Measurements from ENCODE around the gene DIP2C. TPM values are rescaled to one million over a fixed set of nuclear protein-coding genes. Genes with fewer than 3 reads are reported as not detected.

The DIP2C gene
- total RNA-seq, 1 experiment from 2014 or later, result 11.0 TPM

DNA sequence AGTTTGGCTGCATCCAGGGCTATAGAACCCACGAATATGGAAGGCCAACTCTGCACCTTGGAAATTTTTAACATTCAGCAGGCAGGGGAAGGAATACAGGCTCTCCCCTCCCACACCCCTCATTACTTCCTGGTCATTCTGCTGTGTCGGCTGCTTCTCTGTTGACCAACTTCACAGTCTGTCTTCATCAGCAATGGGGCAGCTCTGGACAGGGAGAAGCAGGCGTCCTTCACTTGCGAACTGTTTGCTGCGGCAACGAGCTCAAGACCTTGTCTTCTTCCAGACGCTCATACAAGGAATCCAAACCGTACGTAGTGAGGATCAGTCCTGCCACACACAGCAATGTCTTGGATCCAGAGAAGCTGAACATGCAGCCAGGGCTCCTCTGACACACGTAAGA, 192.2 kb downstream of the DIP2C start:
- intact Hi-C loops (cut with micrococcal nuclease; ENCODE audit: unreplicated experiment), result no loop called here
- Mint-ChIP-seq H3K27me3 (ENCODE audit: unreplicated experiment) (no peaks in the 10 kb centered on the region), H3K9me3 (ENCODE audit: low read depth, unreplicated experiment) (no peaks in the 10 kb centered on the region), H3K36me3 (ENCODE audit: insufficient read depth, unreplicated experiment) (no peaks in the 10 kb centered on the region), H3K4me3 (ENCODE audit: low read depth, unreplicated experiment) (no peak overlapping the region), H3K4me1 (ENCODE audit: low read depth, unreplicated experiment) (no peaks in the 10 kb centered on the region), H3K27ac (ENCODE audit: unreplicated experiment) (no peak overlapping the region)
- BruUV-seq (replicated peaks), result no TSS peak
- CTCF ChIA-PET, result no interaction called here
- TF ChIP-seq, protein P1, sequence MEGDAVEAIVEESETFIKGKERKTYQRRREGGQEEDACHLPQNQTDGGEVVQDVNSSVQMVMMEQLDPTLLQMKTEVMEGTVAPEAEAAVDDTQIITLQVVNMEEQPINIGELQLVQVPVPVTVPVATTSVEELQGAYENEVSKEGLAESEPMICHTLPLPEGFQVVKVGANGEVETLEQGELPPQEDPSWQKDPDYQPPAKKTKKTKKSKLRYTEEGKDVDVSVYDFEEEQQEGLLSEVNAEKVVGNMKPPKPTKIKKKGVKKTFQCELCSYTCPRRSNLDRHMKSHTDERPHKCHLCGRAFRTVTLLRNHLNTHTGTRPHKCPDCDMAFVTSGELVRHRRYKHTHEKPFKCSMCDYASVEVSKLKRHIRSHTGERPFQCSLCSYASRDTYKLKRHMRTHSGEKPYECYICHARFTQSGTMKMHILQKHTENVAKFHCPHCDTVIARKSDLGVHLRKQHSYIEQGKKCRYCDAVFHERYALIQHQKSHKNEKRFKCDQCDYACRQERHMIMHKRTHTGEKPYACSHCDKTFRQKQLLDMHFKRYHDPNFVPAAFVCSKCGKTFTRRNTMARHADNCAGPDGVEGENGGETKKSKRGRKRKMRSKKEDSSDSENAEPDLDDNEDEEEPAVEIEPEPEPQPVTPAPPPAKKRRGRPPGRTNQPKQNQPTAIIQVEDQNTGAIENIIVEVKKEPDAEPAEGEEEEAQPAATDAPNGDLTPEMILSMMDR (IDR thresholded peaks at IDR 0.05; ENCODE audit: unreplicated experiment), result no peak
- DNase-seq, result no peak

DNA sequence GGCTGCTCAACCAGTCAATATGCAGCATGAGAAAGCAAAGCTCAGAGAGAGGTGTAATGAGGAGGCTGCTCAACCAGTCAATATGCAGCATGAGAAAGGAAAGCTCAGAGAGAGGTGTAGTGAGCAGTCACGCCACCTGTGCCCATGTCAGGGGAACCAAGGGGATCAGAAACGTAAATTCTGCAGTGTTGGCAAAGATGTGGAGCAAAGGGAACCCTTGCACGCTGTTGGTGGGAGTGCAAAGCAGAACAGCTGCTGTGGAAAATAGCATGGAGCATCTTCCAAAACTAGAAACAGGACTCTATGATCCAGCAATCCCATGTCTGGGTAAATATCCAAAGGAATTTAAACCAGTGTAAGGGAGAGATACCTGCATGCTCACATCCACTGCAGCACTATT, 194.9 kb downstream of the DIP2C start:
- TF ChIP-seq, protein P1 (IDR thresholded peaks at IDR 0.05; ENCODE audit: unreplicated experiment), result no peak
- Mint-ChIP-seq H3K9me3 (ENCODE audit: low read depth, unreplicated experiment) (no peaks in the 10 kb centered on the region), H3K36me3 (ENCODE audit: insufficient read depth, unreplicated experiment) (no peaks in the 10 kb centered on the region), H3K4me1 (ENCODE audit: low read depth, unreplicated experiment) (no peaks in the 10 kb centered on the region), H3K27me3 (ENCODE audit: unreplicated experiment) (no peaks in the 10 kb centered on the region), H3K27ac (ENCODE audit: unreplicated experiment) (no peak overlapping the region), H3K4me3 (ENCODE audit: low read depth, unreplicated experiment) (no peak overlapping the region)
- DNase-seq, result no peak
- intact Hi-C loops (cut with micrococcal nuclease; ENCODE audit: unreplicated experiment), result no loop called here
- BruUV-seq (replicated peaks), result no TSS peak
- CTCF ChIA-PET, result no interaction called here

DNA sequence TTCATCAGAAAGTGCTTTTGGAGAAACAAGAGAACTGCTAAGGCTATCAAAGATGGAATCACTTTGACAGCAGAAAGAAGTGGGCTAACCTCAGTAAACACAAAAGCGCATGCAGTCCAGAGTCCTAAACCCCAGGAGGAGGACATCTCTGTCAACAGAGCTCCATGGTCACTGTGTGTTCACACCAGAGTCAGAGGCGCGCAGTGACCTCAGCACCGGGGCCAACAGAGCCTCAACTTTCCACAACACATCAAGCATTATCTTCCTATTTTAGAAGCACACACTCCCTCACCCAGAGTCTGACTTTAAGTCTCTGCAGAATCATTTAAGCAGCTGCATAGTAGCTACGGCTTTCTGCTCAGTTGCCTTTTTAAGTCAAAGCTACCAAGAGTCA, 195.3 kb downstream of the DIP2C start:
- Mint-ChIP-seq H3K36me3 (ENCODE audit: insufficient read depth, unreplicated experiment) (no peaks in the 10 kb centered on the region), H3K27ac (ENCODE audit: unreplicated experiment) (no peak overlapping the region), H3K27me3 (ENCODE audit: unreplicated experiment) (no peaks in the 10 kb centered on the region), H3K4me3 (ENCODE audit: low read depth, unreplicated experiment) (no peak overlapping the region), H3K4me1 (ENCODE audit: low read depth, unreplicated experiment) (no peaks in the 10 kb centered on the region), H3K9me3 (ENCODE audit: low read depth, unreplicated experiment) (no peaks in the 10 kb centered on the region)
- no peak for DNase-seq
- no TSS peak for BruUV-seq (replicated peaks)
- TF ChIP-seq, protein P1 (IDR thresholded peaks at IDR 0.05; ENCODE audit: unreplicated experiment), result no peak
- CTCF ChIA-PET, result no interaction called here
- intact Hi-C loops (cut with micrococcal nuclease; ENCODE audit: unreplicated experiment), result no loop called here

DNA sequence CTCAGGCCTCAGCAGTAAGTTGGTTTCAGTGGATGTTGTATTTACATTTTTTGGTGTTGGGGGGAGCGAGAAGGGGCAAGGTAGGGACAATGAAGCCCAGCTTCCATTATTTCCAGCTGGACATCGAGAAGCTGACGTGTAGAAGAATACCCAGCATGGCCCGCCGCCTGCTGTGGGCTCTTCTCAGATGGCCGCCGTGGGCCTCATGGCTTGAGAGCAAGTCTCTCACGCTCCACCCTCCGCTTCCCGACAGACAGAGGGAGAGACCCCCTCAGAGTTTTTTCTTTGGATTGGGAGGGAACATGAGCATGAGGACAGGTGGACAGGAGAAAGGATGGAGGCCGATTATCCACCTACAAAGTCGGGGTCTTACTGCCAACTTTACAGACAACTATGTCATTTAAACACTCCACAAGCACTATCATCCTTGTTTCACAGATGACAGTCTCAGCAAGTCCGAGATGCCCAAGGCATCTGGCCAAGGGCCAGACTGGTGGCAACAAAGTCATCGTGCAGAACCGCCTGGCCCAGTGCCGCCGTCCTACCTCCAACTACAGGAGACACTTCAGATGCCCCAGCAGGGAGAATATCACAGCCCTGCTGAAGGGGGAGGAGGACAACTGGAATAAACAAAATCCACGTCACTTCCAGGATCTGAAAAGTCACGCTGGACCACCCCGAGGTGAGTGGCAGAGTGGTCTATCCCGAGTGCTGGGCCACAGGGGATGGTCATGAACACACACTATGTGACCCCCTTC, 195.9 kb downstream of the DIP2C start:
- H3K4me3 Mint-ChIP-seq (ENCODE audit: low read depth, unreplicated experiment), result no peak overlapping the region
- H3K9me3 Mint-ChIP-seq (ENCODE audit: low read depth, unreplicated experiment), result no peaks in the 10 kb centered on the region
- TF ChIP-seq, protein P1 (IDR thresholded peaks at IDR 0.05; ENCODE audit: unreplicated experiment), result no peak
- no peak overlapping the region for H3K27ac Mint-ChIP-seq (ENCODE audit: unreplicated experiment)
- DNase-seq, result no peak
- intact Hi-C loops (cut with micrococcal nuclease; ENCODE audit: unreplicated experiment), result no loop called here
- no peaks in the 10 kb centered on the region for H3K36me3 Mint-ChIP-seq (ENCODE audit: insufficient read depth, unreplicated experiment)
- H3K4me1 Mint-ChIP-seq (ENCODE audit: low read depth, unreplicated experiment), result no peaks in the 10 kb centered on the region
- no TSS peak for BruUV-seq (replicated peaks)
- CTCF ChIA-PET, result no interaction called here
- no peaks in the 10 kb centered on the region for H3K27me3 Mint-ChIP-seq (ENCODE audit: unreplicated experiment)

All from Calu3 (cell line).